Astrocyte (in vitro differentiated cells and primary cell): ENCODE data around the gene MAP3K3.
A peak's percentile ranks its signal among the peaks of the same experiment; 100 is the strongest.

Experiments used
- CTCF ChIP-seq: IDR thresholded peaks from 2 replicates; pipeline ENCODE4 v1.5.1; 2011; ENCODE audit warnings: low read depth, mild to moderate bottlenecking, inconsistent platforms, low read length, moderate library complexity; ENCODE audit not compliant: insufficient read depth
- EZH2 ChIP-seq: IDR thresholded peaks from 2 replicates; pipeline ENCODE4 v1.6.1; 2012; ENCODE audit warnings: mild to moderate bottlenecking, low read length, inconsistent platforms; ENCODE audit not compliant: insufficient read depth

GRCh38 chr17:63697341-63698286 is 75.4 kb downstream of the MAP3K3 start:
- TF ChIP-seq CTCF (peak; percentile 9), EZH2 (no peak)
